Suprapubic skin (tissue), 4 donors: ENCODE data around the gene MBP. TPM values are rescaled to one million over a fixed set of nuclear protein-coding genes. Genes with fewer than 3 reads are reported as not detected.

Source experiments
- DNase-seq, 2 donors: peaks; one replicate each; pipeline ENCODE4 v3.0.0-alpha.2; 2019; ENCODE audit warnings: low spot score in 2 of 2
- H3K27ac ChIP-seq: fragments of 200-600 bp; sonication (generic); one replicate; pipeline ENCODE4 v1.5.1; 2019
- H3K27me3 ChIP-seq: fragments of 200-600 bp; sonication (generic); one replicate; pipeline ENCODE4 v1.5.1; 2019
- H3K36me3 ChIP-seq: fragments of 200-600 bp; sonication (generic); one replicate; pipeline ENCODE4 v1.5.1; 2019
- H3K4me1 ChIP-seq: fragments of 200-600 bp; sonication (generic); one replicate; pipeline ENCODE4 v1.5.1; 2019
- H3K4me3 ChIP-seq: fragments of 200-600 bp; sonication (generic); one replicate; pipeline ENCODE4 v1.5.1; 2019; ENCODE audit warnings: mild to moderate bottlenecking
- H3K9me3 ChIP-seq: fragments of 200-600 bp; sonication (generic); one replicate; pipeline ENCODE4 v1.5.1; 2019
- EP300 ChIP-seq: sonication (generic); formaldehyde crosslinking; IDR thresholded peaks from one replicate; pipeline ENCODE4 v1.6.1; 2017; ENCODE audit warnings: antibody characterized with exemption
- POLR2A ChIP-seq, 2 donors: fragments of 450-650 bp; IDR thresholded peaks; one replicate each; pipeline ENCODE4 v1.6.1; 2017; ENCODE audit warnings: antibody characterized with exemption in 2 of 2, mild to moderate bottlenecking in 2 of 2, moderate library complexity in 2 of 2
- POLR2AphosphoS5 ChIP-seq, 3 donors: sonication (generic); formaldehyde crosslinking; IDR thresholded peaks; one replicate each; pipeline ENCODE4 v1.6.1; 2017; ENCODE audit warnings: antibody characterized with exemption in 3 of 3
- WGBS: methylation state at CpG from one replicate; pipeline ENCODE4 v1.1.5; 2018; 5-methylcytosine and 5-hydroxymethylcytosine counted together
- total RNA-seq, 4 donors: library from RNA; depleted of rRNA; stranded (reverse); fragments of >200 nt; gene quantifications; one replicate each; pipeline ENCODE4 v1.1.0, GENCODE V29; 2016
- TF ChIP-seq, protein P1 (sequence below), 2 donors: fragments of 200-600 bp in 1 of 2; fragments of 450-650 bp in 1 of 2; sonication (generic) in 1 of 2; IDR thresholded peaks; one replicate each; pipeline ENCODE4 v1.5.1; 2016 to 2019; ENCODE audit warnings: antibody characterized with exemption in 2 of 2, mild to moderate bottlenecking in 1 of 2, moderate library complexity in 1 of 2

Gene MBP
- total RNA-seq, 4 donors from 2014 or later: 37.0 to 100 (median 69.3) TPM

DNA sequence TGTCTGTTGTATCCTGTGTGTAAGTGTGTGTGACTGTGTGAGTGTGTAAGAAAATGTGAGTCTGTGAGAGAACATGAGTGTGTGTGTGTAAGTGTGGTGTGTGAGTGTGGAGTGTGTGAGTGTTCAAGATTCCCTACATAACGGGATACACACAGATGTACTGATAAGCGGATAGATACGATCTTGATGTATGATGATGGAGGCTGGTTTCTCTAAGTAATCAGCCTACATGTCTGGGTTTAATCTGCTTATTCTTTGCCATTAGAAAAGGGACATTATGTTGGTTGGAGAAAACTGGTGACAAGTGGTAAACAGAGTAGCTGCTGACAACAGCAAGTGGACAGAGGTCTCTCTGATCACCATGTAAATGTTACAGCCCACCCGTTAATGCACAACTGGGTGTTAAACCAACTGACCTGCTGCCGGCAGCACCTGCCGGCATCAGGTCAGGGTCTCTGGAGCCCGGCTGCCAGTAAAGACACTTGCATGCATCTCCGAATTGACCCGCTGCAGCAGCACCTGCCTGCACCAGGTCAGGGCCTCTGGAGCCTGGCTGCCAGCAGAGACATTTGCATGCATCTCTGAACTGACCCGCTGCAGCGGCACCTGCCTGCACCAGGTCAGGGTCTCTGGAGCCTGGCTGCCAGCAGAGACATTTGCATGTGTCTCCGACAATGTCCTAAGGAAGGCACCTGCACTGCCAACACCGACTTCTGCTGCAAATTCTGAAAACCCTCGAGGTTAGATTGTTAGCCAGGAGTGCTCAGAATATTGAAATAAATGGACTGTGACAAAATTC is 87.5 kb downstream of the MBP start:
- Histone ChIP-seq H3K36me3 (peaks cover 14% of the 10 kb centered on the region), H3K4me3 (no peak overlapping the region), H3K9me3 (no peaks in the 10 kb centered on the region), H3K4me1 (peaks cover 3% of the 10 kb centered on the region), H3K27ac (no peak overlapping the region), H3K27me3 (no peaks in the 10 kb centered on the region)
- DNase-seq: no peak
- TF ChIP-seq EP300 (no peak), POLR2AphosphoS5 (IDR thresholded peaks at IDR 0.05) (no peak)
- WGBS: 72% methylated on average over 14 of the region's 14 CpGs

DNA sequence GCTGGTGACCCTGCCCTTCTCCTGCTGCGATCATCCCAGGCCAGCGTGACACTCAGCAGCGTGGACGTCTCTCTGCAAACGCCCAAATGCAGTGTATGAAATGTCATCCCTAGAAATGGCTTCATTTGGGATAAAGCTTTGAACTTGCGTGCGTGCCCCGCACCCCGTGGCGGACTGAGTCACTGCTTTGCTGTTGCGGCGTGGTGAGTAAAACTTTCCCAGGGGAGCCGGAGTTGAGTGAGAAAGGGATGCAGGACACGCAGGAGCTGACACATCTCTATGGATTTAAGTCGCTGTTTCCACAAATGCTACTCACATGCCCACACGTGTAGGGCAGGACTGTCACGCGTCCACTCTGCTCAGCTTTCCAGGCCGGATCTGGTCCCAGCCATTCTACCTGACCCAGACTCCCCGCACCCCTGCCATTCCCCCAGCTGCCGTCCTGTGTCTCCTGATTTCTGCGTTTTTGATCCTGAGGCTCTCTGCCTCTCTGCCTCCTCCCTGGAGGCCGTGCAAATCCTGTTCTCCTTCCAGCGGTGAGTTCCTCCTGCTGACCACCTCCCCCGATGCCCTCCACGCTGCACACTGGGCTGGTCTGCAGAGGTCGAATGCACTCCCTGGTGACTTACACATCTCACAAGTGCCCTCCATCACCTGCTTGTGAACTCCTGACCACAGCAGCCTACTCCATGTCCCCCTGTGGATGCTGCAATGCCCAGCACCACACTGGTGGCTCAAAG is 88.9 kb downstream of the MBP start:
- Histone ChIP-seq H3K36me3 (peaks cover 14% of the 10 kb centered on the region), H3K27ac (no peak overlapping the region), H3K4me3 (no peak overlapping the region), H3K4me1 (peaks cover 3% of the 10 kb centered on the region), H3K27me3 (no peaks in the 10 kb centered on the region), H3K9me3 (no peaks in the 10 kb centered on the region)
- DNase-seq: no peak
- WGBS: 92% methylated on average over 27 of the region's 27 CpGs
- no peak for TF ChIP-seq EP300
- TF ChIP-seq POLR2A (IDR thresholded peaks at IDR 0.05): no peak
- TF ChIP-seq, protein P1, sequence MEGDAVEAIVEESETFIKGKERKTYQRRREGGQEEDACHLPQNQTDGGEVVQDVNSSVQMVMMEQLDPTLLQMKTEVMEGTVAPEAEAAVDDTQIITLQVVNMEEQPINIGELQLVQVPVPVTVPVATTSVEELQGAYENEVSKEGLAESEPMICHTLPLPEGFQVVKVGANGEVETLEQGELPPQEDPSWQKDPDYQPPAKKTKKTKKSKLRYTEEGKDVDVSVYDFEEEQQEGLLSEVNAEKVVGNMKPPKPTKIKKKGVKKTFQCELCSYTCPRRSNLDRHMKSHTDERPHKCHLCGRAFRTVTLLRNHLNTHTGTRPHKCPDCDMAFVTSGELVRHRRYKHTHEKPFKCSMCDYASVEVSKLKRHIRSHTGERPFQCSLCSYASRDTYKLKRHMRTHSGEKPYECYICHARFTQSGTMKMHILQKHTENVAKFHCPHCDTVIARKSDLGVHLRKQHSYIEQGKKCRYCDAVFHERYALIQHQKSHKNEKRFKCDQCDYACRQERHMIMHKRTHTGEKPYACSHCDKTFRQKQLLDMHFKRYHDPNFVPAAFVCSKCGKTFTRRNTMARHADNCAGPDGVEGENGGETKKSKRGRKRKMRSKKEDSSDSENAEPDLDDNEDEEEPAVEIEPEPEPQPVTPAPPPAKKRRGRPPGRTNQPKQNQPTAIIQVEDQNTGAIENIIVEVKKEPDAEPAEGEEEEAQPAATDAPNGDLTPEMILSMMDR (IDR thresholded peaks at IDR 0.05): no peak
- TF ChIP-seq POLR2AphosphoS5 (IDR thresholded peaks at IDR 0.05): no peak

DNA sequence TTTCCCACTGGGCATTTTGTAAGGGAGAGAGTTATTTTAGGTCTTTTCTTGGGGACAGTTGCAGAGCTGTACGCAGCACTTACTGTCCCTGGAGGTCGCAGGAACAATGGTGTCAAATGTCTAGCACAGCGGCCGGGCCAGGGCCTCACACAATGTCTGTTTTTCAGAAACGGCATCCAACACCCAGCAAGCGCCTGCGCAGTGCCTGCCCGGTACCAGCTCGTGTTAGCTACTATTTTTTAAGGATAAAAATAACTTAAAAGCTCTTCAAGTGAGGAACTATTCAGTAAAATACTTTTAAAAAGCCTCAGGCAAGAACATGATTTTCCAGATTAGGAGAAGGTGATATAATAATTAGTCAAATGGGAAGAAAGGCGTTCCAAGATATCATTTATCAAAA is 90.0 kb downstream of the MBP start:
- 51% methylated on average over 10 of the region's 10 CpGs for WGBS

DNA sequence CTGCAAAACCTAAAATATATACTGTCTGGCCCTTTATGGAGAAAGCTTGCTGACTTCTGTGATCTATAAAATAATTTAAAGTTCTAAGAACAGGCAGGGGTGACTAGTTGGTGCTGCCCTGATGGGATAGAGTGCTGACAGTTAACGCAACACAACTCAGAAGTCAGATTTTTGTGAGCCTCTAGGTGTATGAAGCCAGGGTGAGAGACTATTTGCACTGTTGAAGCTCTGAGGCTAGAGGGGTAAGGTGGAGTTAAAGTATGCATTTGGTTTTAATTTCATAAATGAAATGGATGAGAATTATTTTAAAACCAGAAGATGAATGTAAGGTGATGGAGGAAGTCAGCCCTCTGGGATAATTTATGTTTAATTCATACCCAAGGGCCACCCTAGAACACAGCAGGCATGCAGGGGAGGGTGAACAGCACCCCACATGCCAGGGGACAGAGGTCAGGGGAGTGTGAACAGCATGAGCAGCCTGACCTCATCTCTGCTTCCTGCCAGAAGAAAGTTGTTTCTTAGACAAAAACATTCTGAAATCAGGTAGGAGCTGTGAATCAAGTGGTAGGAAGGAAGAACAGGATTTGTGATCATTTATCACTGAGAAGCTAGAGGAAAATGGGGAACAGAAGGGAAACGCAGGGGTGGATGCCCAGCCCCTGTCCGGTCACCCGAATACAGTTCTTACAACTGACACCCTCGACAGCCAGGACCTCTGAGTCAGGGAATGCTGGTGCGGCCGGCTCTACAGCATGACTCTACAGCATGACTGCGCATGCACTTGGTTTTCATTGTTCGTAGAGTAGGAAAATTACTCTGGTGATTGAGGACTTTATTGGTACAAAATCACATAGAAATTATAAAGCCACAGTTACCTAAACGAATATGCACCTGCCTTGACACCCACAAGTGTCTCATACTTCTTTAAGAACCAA is 93.1 kb downstream of the MBP start:
- Histone ChIP-seq H3K4me3 (no peak overlapping the region), H3K9me3 (no peaks in the 10 kb centered on the region), H3K36me3 (no peaks in the 10 kb centered on the region), H3K4me1 (peaks cover 3% of the 10 kb centered on the region), H3K27me3 (no peaks in the 10 kb centered on the region), H3K27ac (no peak overlapping the region)
- 56% methylated on average over 10 of the region's 10 CpGs for WGBS
- DNase-seq: no peak
- TF ChIP-seq POLR2A (IDR thresholded peaks at IDR 0.05) (no peak), EP300 (no peak), POLR2AphosphoS5 (IDR thresholded peaks at IDR 0.05) (no peak)
- TF ChIP-seq, protein P1 (IDR thresholded peaks at IDR 0.05): no peak

More for the DNA sequence above, 90.0 kb downstream of the MBP start:
- peaks cover 3% of the 10 kb centered on the region for H3K4me1 ChIP-seq
- TF ChIP-seq, protein P1 (IDR thresholded peaks at IDR 0.05): no peak
- TF ChIP-seq POLR2AphosphoS5 (IDR thresholded peaks at IDR 0.05) (no peak), POLR2A (IDR thresholded peaks at IDR 0.05) (no peak), EP300 (no peak)
- H3K4me3 ChIP-seq: no peak overlapping the region
- H3K36me3 ChIP-seq: peaks cover 14% of the 10 kb centered on the region
- H3K27ac ChIP-seq: no peak overlapping the region
- no peaks in the 10 kb centered on the region for H3K27me3 ChIP-seq
- no peaks in the 10 kb centered on the region for H3K9me3 ChIP-seq
- no peak for DNase-seq

DNA sequence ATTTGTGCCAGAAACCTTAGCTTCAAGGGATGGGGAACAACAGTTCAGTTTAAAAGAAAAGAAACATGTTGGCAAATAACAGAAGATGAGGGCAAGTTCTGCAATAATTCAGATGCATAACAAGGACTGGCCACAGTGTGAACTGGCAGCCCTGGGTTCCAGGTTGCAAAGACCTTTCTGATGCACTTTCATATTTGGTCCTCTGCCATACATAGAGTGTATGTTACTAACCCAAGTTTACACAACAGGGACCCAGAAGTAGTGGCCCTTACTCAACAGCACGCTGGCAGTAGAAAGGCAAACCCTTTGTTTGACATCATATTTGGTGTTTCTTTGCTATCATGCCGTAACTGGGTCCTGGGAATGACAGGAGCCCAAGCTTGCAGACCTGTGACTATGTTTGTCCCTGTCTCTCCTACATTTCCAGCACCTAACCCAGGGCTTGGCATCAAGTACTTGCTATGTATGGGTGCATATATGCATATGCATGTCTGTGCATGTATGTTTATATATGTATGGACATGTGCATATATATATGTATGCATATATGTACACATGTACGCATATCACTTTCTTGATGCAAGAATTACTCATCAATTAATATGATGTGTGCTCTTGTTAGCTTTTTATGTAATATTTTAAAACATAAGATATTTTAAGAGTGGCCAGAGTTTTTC is 94.3 kb downstream of the MBP start:
- H3K36me3 ChIP-seq: no peaks in the 10 kb centered on the region
- TF ChIP-seq EP300 (no peak), POLR2A (IDR thresholded peaks at IDR 0.05) (no peak), POLR2AphosphoS5 (IDR thresholded peaks at IDR 0.05) (no peak)
- TF ChIP-seq, protein P1 (IDR thresholded peaks at IDR 0.05): no peak
- 97% methylated on average over 3 of the region's 3 CpGs for WGBS
- no peaks in the 10 kb centered on the region for H3K27me3 ChIP-seq
- DNase-seq: no peak
- no peak overlapping the region for H3K4me3 ChIP-seq
- H3K27ac ChIP-seq: no peak overlapping the region
- H3K4me1 ChIP-seq: peaks cover 3% of the 10 kb centered on the region
- no peaks in the 10 kb centered on the region for H3K9me3 ChIP-seq
